ENCODE data around the gene GDF9. TPM values are rescaled to one million over a fixed set of nuclear protein-coding genes. Genes with fewer than 3 reads are reported as not detected.

GDF9 gene
- total RNA-seq, 1 experiment from 2014 or later = 1.4 TPM

DNA sequence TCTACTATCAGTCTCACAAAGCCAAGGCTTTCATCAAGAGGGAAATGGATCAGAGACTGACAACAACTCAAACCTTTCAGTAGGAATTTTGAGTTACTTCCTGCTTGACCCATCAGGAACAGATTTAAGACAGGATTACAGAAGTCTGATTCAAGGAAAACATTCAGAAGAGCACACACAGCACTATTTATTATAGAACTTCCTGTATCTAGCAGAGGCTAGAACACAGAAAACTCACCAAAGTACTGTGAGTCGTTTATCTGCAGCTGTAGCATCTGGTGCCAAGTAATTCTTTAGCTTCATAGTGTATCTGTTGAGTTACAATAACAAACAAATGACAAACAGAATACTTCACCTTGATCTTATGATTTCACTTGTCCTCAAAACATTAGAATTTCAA lies 21.0 kb upstream of the GDF9 start:
- peaks cover 10% of the 10 kb centered on the region for H4K20me1 ChIP-seq (ENCODE audit: insufficient read depth)
- H3K79me2 ChIP-seq (ENCODE audit: low read depth) = no peaks in the 10 kb centered on the region
- no peaks in the 10 kb centered on the region for H3K9me2 ChIP-seq (ENCODE audit: insufficient read depth)
- POLR2A ChIA-PET (ENCODE audit: unreplicated experiment) = no interaction called here
- no peak for DNase-seq
- H3K27me3 ChIP-seq (ENCODE audit: insufficient read depth, low read depth) = no peaks in the 10 kb centered on the region
- CTCF ChIA-PET = no interaction called here
- H3K9me3 ChIP-seq (ENCODE audit: insufficient read depth, low read depth) = no peaks in the 10 kb centered on the region
- intact Hi-C loops (cut with micrococcal nuclease; ENCODE audit: unreplicated experiment) = no loop called here
- H3K36me3 ChIP-seq (ENCODE audit: low read depth) = peaks cover 51% of the 10 kb centered on the region
- H2AFZ ChIP-seq = no peak overlapping the region
- H3K4me3 ChIP-seq = no peak overlapping the region
- TF ChIP-seq CTCF (conservative IDR thresholded peaks at IDR 0.05) (no peak), EZH2 (IDR thresholded peaks at IDR 0.05; ENCODE audit: low read depth) (no peak)
- no TSS peak for BruUV-seq (replicated peaks)
- peaks cover 44% of the 10 kb centered on the region for H3F3A ChIP-seq (ENCODE audit: insufficient read depth, low read depth)
- no peak overlapping the region for H3K27ac ChIP-seq
- H3K4me1 ChIP-seq (replicated peaks; ENCODE audit: insufficient read depth) = no peaks in the 10 kb centered on the region
- H3K4me2 ChIP-seq = no peak overlapping the region

DNA sequence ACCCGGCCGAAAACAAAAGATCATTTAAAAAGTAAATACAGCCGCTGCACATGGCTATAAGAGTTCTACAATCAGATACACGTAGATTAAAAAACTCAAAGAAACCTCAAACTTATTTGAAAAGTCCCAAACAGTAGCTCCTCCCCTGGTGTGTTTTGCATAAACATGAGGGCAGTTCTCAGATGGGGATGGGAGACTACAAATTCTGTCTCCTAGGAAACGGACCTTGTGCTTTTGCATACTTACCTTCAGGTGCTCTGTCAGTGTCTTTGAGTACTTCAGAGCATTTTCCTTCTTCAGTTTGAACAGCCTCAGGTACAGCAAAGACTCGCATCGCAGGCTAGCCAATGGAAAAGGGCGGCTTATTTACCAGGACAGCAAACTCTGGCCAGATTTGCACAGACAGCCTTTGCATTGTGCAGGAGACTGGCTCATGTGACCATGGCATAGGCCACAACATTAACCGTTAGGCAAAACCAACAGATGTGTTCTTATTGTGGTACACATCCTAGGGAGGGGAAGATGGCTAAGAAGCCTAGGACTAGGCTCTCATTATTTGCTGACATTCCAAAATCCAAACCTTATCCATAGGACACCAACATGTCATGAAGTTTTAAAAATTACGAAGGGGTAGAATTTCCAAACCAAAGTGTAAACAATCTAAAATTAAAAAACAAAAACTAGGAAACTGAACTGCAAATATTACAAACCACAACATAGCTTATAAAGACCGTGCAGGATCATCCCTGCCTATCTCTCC lies 20.0 kb upstream of the GDF9 start:
- Histone ChIP-seq H3K4me2 (no peak overlapping the region), H3K27ac (no peak overlapping the region), H2AFZ (no peak overlapping the region), H3K9me3 (ENCODE audit: insufficient read depth, low read depth) (no peaks in the 10 kb centered on the region), H3F3A (ENCODE audit: insufficient read depth, low read depth) (peaks cover 42% of the 10 kb centered on the region), H3K36me3 (ENCODE audit: low read depth) (peaks cover 53% of the 10 kb centered on the region), H3K79me2 (ENCODE audit: low read depth) (no peaks in the 10 kb centered on the region), H4K20me1 (ENCODE audit: insufficient read depth) (peaks cover 10% of the 10 kb centered on the region), H3K9me2 (ENCODE audit: insufficient read depth) (no peaks in the 10 kb centered on the region), H3K4me3 (no peak overlapping the region), H3K4me1 (replicated peaks; ENCODE audit: insufficient read depth) (no peaks in the 10 kb centered on the region), H3K27me3 (ENCODE audit: insufficient read depth, low read depth) (no peaks in the 10 kb centered on the region)
- BruUV-seq (replicated peaks) = no TSS peak
- intact Hi-C loops (cut with micrococcal nuclease; ENCODE audit: unreplicated experiment) = no loop called here
- TF ChIP-seq CTCF (conservative IDR thresholded peaks at IDR 0.05) = no peak
- TF ChIP-seq EZH2 (IDR thresholded peaks at IDR 0.05; ENCODE audit: low read depth) = no peak
- ChIA-PET CTCF (no interaction called here), POLR2A (ENCODE audit: unreplicated experiment) (no interaction called here)
- DNase-seq = no peak

GRCh38 chr5:132884548-132884947 lies 18.3 kb upstream of the GDF9 start:
- Histone ChIP-seq H3K79me2 (ENCODE audit: low read depth) (no peaks in the 10 kb centered on the region), H3K27me3 (ENCODE audit: insufficient read depth, low read depth) (no peaks in the 10 kb centered on the region), H3F3A (ENCODE audit: insufficient read depth, low read depth) (peaks cover 49% of the 10 kb centered on the region), H3K36me3 (ENCODE audit: low read depth) (peaks cover 58% of the 10 kb centered on the region), H3K9me3 (ENCODE audit: insufficient read depth, low read depth) (no peaks in the 10 kb centered on the region), H3K4me3 (no peak overlapping the region), H3K9me2 (ENCODE audit: insufficient read depth) (no peaks in the 10 kb centered on the region), H3K4me2 (no peak overlapping the region), H4K20me1 (ENCODE audit: insufficient read depth) (peaks cover 7% of the 10 kb centered on the region), H3K4me1 (replicated peaks; ENCODE audit: insufficient read depth) (no peaks in the 10 kb centered on the region), H3K27ac (no peak overlapping the region), H2AFZ (no peak overlapping the region)
- POLR2A ChIA-PET (ENCODE audit: unreplicated experiment) = no interaction called here
- TF ChIP-seq CTCF (conservative IDR thresholded peaks at IDR 0.05) (no peak), EZH2 (IDR thresholded peaks at IDR 0.05; ENCODE audit: low read depth) (no peak)
- CTCF ChIA-PET = interaction anchor here (0.6 kb wide), 2 partner anchors 166 to 255 kb away, joined by 3 read pairs; no protein-coding TSS in a partner anchor
- no TSS peak for BruUV-seq (replicated peaks)
- no peak for DNase-seq
- intact Hi-C loops (cut with micrococcal nuclease; ENCODE audit: unreplicated experiment) = no loop called here

Measured in PC-9 (cell line).